ENCODE results near the gene CITED4.

DNA sequence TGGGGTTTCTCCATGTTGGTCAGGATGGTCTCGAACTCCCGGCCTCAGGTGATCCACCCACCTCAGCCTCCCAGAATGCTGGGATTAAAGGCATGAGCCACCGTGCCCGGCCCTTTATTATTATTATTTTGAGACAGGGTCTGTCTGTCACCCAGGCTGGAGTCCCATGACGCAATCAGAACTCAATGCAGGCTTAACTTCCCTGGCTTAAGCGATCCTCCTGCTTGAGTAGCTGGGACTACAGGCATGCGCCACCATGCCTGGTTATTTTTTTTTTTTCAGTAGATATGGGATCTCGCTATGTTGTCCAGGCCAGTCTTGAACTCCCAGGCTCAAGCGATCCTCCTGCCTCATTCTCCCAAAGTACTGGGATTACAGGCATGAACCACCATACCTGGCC, 47.1 kb upstream of the CITED4 start:
- TF ChIP-seq, protein P1, sequence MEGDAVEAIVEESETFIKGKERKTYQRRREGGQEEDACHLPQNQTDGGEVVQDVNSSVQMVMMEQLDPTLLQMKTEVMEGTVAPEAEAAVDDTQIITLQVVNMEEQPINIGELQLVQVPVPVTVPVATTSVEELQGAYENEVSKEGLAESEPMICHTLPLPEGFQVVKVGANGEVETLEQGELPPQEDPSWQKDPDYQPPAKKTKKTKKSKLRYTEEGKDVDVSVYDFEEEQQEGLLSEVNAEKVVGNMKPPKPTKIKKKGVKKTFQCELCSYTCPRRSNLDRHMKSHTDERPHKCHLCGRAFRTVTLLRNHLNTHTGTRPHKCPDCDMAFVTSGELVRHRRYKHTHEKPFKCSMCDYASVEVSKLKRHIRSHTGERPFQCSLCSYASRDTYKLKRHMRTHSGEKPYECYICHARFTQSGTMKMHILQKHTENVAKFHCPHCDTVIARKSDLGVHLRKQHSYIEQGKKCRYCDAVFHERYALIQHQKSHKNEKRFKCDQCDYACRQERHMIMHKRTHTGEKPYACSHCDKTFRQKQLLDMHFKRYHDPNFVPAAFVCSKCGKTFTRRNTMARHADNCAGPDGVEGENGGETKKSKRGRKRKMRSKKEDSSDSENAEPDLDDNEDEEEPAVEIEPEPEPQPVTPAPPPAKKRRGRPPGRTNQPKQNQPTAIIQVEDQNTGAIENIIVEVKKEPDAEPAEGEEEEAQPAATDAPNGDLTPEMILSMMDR (IDR thresholded peaks at IDR 0.05): no peak
- no peak for TF ChIP-seq POLR2A (IDR thresholded peaks at IDR 0.05)
